IMR-90 (cell line): ENCODE results near the gene ABL2. TPM values are rescaled to one million over a fixed set of nuclear protein-coding genes. Genes with fewer than 3 reads are reported as not detected.
"Not testable (repeated sequence)": the region's sequence is repeated elsewhere in the genome, so short reads cannot be mapped to it uniquely, and the experiment has no call there.

ENCODE experiments used
- ATAC-seq: fragments of 200-7000 bp; cut with Tn5 transposase; 2 replicates; pipeline ENCODE4 v1.9.1; 2020; ENCODE audit warnings: low read depth, mild to moderate bottlenecking, moderate library complexity
- BruUV-seq: library from RNA; stranded (reverse); fragments of 400-500 nt; replicated peaks from 2 replicates; lab custom pipeline; 2021; lab: Mats Ljungman, UMichigan
- CTCF ChIA-PET: fragments of 300-600 bp; formaldehyde crosslinking; extraction: SDS; loops from one replicate; lab custom pipeline; 2021; ENCODE audit warnings: antibody characterized with exemption; lab: Yijun Ruan, JAX
- POLR2A ChIA-PET: fragments of 300-600 bp; sonication (Branson Sonifier 250); formaldehyde crosslinking; loops from one replicate; lab custom pipeline; 2022; ENCODE audit warnings: antibody characterized with exemption; ENCODE audit not compliant: unreplicated experiment; lab: Charles Lee
- DNase-seq: peaks from one replicate; pipeline ENCODE4 v3.0.0; 2013
- H2AFZ ChIP-seq: replicated peaks from 2 replicates; pipeline ENCODE3; 2013; ENCODE audit warnings: low read length, mild to moderate bottlenecking; ENCODE audit not compliant: poor library complexity
- H2AK5ac ChIP-seq: 2 replicates; pipeline ENCODE4 v1.6.1; 2013; ENCODE audit warnings: low read depth, low read length, inconsistent platforms
- H2AK9ac ChIP-seq: replicated peaks from 2 replicates; pipeline ENCODE3; 2013; ENCODE audit warnings: mild to moderate bottlenecking, low read depth, low read length, moderate library complexity; ENCODE audit not compliant: poor library complexity
- H2BK120ac ChIP-seq: 2 replicates; pipeline ENCODE4 v1.6.1; 2013; ENCODE audit warnings: low read depth, low read length, inconsistent platforms
- H2BK15ac ChIP-seq: 3 replicates; pipeline ENCODE4 v1.6.1; 2013; ENCODE audit warnings: low read depth, low read length, inconsistent platforms
- H2BK20ac ChIP-seq: 2 replicates; pipeline ENCODE4 v1.6.1; 2013; ENCODE audit warnings: low read depth, mild to moderate bottlenecking, inconsistent platforms, low read length, moderate library complexity
- H2BK5ac ChIP-seq: 2 replicates; pipeline ENCODE4 v1.6.1; 2013; ENCODE audit warnings: mild to moderate bottlenecking, low read depth, low read length, inconsistent platforms; ENCODE audit not compliant: poor library complexity, severe bottlenecking
- H3K14ac ChIP-seq: replicated peaks from 2 replicates; pipeline ENCODE4 v1.6.1; 2013; ENCODE audit warnings: low read depth, low read length, inconsistent platforms
- H3K18ac ChIP-seq: 2 replicates; pipeline ENCODE4 v1.6.1; 2013; ENCODE audit warnings: low read depth, low read length, control low read depth
- H3K23ac ChIP-seq: 2 replicates; pipeline ENCODE4 v1.6.1; 2013; ENCODE audit warnings: low read depth, low read length, inconsistent platforms
- H3K27ac ChIP-seq: 2 replicates; pipeline ENCODE4 v1.5.1; 2013; ENCODE audit warnings: mild to moderate bottlenecking, control low read depth, low read length; ENCODE audit not compliant: insufficient read depth
- H3K27me3 ChIP-seq: 2 replicates; pipeline ENCODE4 v1.6.1; 2013; ENCODE audit warnings: low read length; ENCODE audit not compliant: control insufficient read depth, insufficient read depth
- H3K36me3 ChIP-seq: 2 replicates; pipeline ENCODE4 v1.6.1; 2013; ENCODE audit warnings: low read length, mixed read lengths; ENCODE audit not compliant: control insufficient read depth, insufficient read depth
- H3K4ac ChIP-seq: 2 replicates; pipeline ENCODE4 v1.6.1; 2013; ENCODE audit warnings: low read depth, low read length, inconsistent platforms
- H3K4me1 ChIP-seq: 2 replicates; pipeline ENCODE4 v1.6.1; 2013; ENCODE audit warnings: low read length, mixed read lengths; ENCODE audit not compliant: control insufficient read depth, insufficient read depth
- H3K4me2 ChIP-seq: 2 replicates; pipeline ENCODE4 v1.6.1; 2013; ENCODE audit warnings: low read depth, mild to moderate bottlenecking, control low read depth, low read length, moderate library complexity
- H3K4me3 ChIP-seq: 2 replicates; pipeline ENCODE4 v1.5.1; 2013; ENCODE audit warnings: low read depth, mild to moderate bottlenecking, control low read depth, low read length, moderate library complexity; ENCODE audit not compliant: insufficient read depth
- H3K56ac ChIP-seq: 2 replicates; pipeline ENCODE4 v1.6.1; 2013; ENCODE audit warnings: low read length, inconsistent platforms; ENCODE audit not compliant: insufficient read depth; ENCODE audit errors: extremely low read depth
- H3K79me1 ChIP-seq, 2 experiments: 2 replicates each; pipeline ENCODE4 v1.6.1; 2013; ENCODE audit warnings: low read length in 2 of 2, inconsistent platforms in 1 of 2, low read depth in 1 of 2
- H3K9ac ChIP-seq: 2 replicates; pipeline ENCODE4 v1.6.1; 2013; ENCODE audit warnings: low read depth, low read length, control low read depth
- H3K9me1 ChIP-seq: 2 replicates; pipeline ENCODE4 v1.6.1; 2013; ENCODE audit warnings: low read length, inconsistent platforms; ENCODE audit not compliant: insufficient read depth
- H3K9me3 ChIP-seq: 2 replicates; pipeline ENCODE4 v1.6.1; 2013; ENCODE audit warnings: low read length; ENCODE audit not compliant: control insufficient read depth, insufficient read depth
- H4K20me1 ChIP-seq: 2 replicates; pipeline ENCODE4 v1.6.1; 2013; ENCODE audit warnings: low read length, inconsistent platforms; ENCODE audit not compliant: insufficient read depth
- H4K5ac ChIP-seq: 2 replicates; pipeline ENCODE4 v1.6.1; 2013; ENCODE audit warnings: mild to moderate bottlenecking, low read depth, low read length, control low read depth
- H4K8ac ChIP-seq, 2 experiments: 2 replicates each; pipeline ENCODE4 v1.6.1; 2013; ENCODE audit warnings: low read depth in 2 of 2, low read length in 2 of 2, control low read depth in 1 of 2, inconsistent platforms in 1 of 2
- H4K91ac ChIP-seq: 2 replicates; pipeline ENCODE4 v1.6.1; 2013; ENCODE audit warnings: low read depth, low read length, inconsistent platforms; ENCODE audit not compliant: insufficient read depth
- WGBS, 2 experiments: methylation state at CpG; one replicate each; pipeline versions ENCODE4 v1.1.5 to v1.1.7; 2013; ENCODE audit warnings: missing lambda C conversion rate in 2 of 2; ENCODE audit not compliant: insufficient read length in 1 of 2; ENCODE audit errors: extremely low coverage in 2 of 2; 5-methylcytosine and 5-hydroxymethylcytosine counted together
- dilution Hi-C: fragments of 300-500 bp; cut with HindIII; formaldehyde crosslinking; loops from one replicate; pipeline ENCODE4 v1.14.3; 2018; ENCODE audit warnings: low sequenced_read_pairs; ENCODE audit not compliant: unreplicated experiment
- in situ Hi-C: fragments of 300-500 bp; cut with MboI; formaldehyde crosslinking; loops from 3 replicates; pipeline ENCODE4 v1.14.3; 2019; ENCODE audit warnings: low sequenced_read_pairs, inconsistent platforms, mixed read lengths
- intact Hi-C: fragments of 100-400 bp; cut with micrococcal nuclease; formaldehyde crosslinking; loops from 2 replicates; pipeline ENCODE4 v1.10.0; 2022
- polyA plus RNA-seq, 3 experiments: library from polyadenylated mRNA; depleted of rRNA; stranded (reverse); fragments of >200 nt; gene quantifications; 2 replicates each; pipeline ENCODE4 v1.2.3, GENCODE V29; 2012; ENCODE audit warnings: low replicate concordance in 1 of 3
- total RNA-seq: library from RNA; depleted of rRNA; stranded (reverse); fragments of >200 nt; gene quantifications from 2 replicates; pipeline ENCODE4 v1.2.3, GENCODE V29; 2012

The ABL2 gene
- total and polyA plus RNA-seq, 2 of the 4 experiments (the other 2 are of a cell fraction) = 9.7 to 110 TPM

DNA sequence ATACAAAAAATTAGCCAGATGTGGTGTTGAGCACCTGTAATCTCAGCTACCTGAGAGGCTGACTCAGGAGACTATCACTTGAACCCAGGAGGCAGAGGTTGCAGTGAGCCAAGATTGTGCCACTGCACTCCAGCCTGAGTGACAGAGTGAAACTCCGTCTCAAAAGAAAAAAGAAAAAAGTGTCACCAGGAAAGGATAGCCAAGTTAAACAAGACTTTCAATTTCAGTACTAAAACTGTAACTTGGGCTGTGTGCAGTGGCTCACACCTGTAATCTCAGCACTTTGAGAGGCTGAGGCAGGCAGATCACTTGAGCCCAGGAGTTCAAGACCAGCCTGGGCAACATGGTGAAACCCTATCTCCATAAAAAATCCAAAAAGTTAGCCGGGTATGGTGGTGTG lies 15.9 kb upstream of the ABL2 start:
- H3K36me3 ChIP-seq, H2BK120ac ChIP-seq, H3K4ac ChIP-seq, H2BK15ac ChIP-seq, H4K20me1 ChIP-seq, H3K9me1 ChIP-seq, intact Hi-C loops, H3K23ac ChIP-seq, H3K4me3 ChIP-seq, H3K9me3 ChIP-seq, H3K56ac ChIP-seq, H4K5ac ChIP-seq, CTCF ChIA-PET, H3K4me1 ChIP-seq, H4K91ac ChIP-seq, H2AFZ ChIP-seq, H2BK20ac ChIP-seq, H3K9ac ChIP-seq, ATAC-seq, DNase-seq, H3K27me3 ChIP-seq, H2AK9ac ChIP-seq, H3K79me1 ChIP-seq, H4K8ac ChIP-seq, H3K14ac ChIP-seq, dilution Hi-C loops, H3K4me2 ChIP-seq, POLR2A ChIA-PET, BruUV-seq, H3K27ac ChIP-seq, H2BK5ac ChIP-seq, H3K18ac ChIP-seq, H2AK5ac ChIP-seq: not testable (repeated sequence)
- in situ Hi-C loops = loop anchor here (25.0 kb wide), 1 partner anchor 567 kb away; no protein-coding TSS in a partner anchor
- no CpG with 5 or more reads among the region's 2 CpGs for WGBS, 2 experiments
